HL-60 (cell line): ENCODE measurements around the gene DLX3.
A peak's percentile ranks its signal among the peaks of the same experiment; 100 is the strongest.

ENCODE experiments used
- DNase-seq, 2 experiments: peaks; one replicate each; pipeline ENCODE4 v3.0.0-alpha.2; 2010 to 2020; ENCODE audit warnings: low read depth in 1 of 2, low spot score in 1 of 2
- H3K27ac ChIP-seq: fragments of 250-450 bp; sonication (Bioruptor Pico); replicated peaks from 2 replicates; pipeline ENCODE4 v1.5.1; 2020; ENCODE audit warnings: mild to moderate bottlenecking, moderate library complexity
- H3K27me3 ChIP-seq: fragments of 250-450 bp; sonication (Bioruptor Pico); 2 replicates; pipeline ENCODE4 v1.5.1; 2021; ENCODE audit warnings: mild to moderate bottlenecking, moderate library complexity; ENCODE audit not compliant: insufficient read depth, poor library complexity, severe bottlenecking
- H3K4me3 ChIP-seq: replicated peaks from 2 replicates; pipeline ENCODE4 v1.5.1; 2011; ENCODE audit warnings: mild to moderate bottlenecking, control low read depth, low read length; ENCODE audit not compliant: insufficient read depth
- CTCF ChIP-seq: IDR thresholded peaks from one replicate; pipeline ENCODE4 v1.5.1; 2011; ENCODE audit warnings: low read length, control low read depth, inconsistent platforms; ENCODE audit not compliant: insufficient read depth
- GABPA ChIP-seq: IDR thresholded peaks from 2 replicates; pipeline ENCODE4 v1.6.1; 2012; ENCODE audit warnings: low read depth
- POLR2AphosphoS5 ChIP-seq: IDR thresholded peaks from 2 replicates; pipeline ENCODE4 v1.6.1; 2012; ENCODE audit warnings: low read depth
- REST ChIP-seq: IDR thresholded peaks from 2 replicates; pipeline ENCODE4 v1.6.1; 2012; ENCODE audit warnings: low read depth; ENCODE audit not compliant: insufficient replicate concordance
- SPI1 ChIP-seq: IDR thresholded peaks from 2 replicates; pipeline ENCODE4 v1.6.1; 2012; ENCODE audit warnings: low read depth, mild to moderate bottlenecking, borderline replicate concordance

Gene DLX3

GRCh38 chr17:49980703-49981197, 14.3 kb downstream of the DLX3 start:
- Histone ChIP-seq H3K27ac (no peak overlapping the region), H3K27me3 (peaks cover 7% of the 10 kb centered on the region), H3K4me3 (no peak overlapping the region)
- TF ChIP-seq SPI1, result no peak
- no peak for TF ChIP-seq POLR2AphosphoS5
- TF ChIP-seq GABPA, result no peak
- no peak for TF ChIP-seq REST
- TF ChIP-seq CTCF, result no peak
- no peak for DNase-seq

- H3K27me3 ChIP-seq, result peaks cover 10% of the 10 kb centered on the region
- TF ChIP-seq SPI1 (no peak), GABPA (no peak), POLR2AphosphoS5 (no peak), CTCF (no peak), REST (no peak)
- no peak overlapping the region for H3K4me3 ChIP-seq
- DNase-seq, result no peak
- H3K27ac ChIP-seq, result no peak overlapping the region
Measured at GRCh38 chr17:49979748-49980479, 15.1 kb downstream of the DLX3 start.

GRCh38 chr17:49978501-49978900, 16.5 kb downstream of the DLX3 start:
- Histone ChIP-seq H3K27me3 (peaks cover 22% of the 10 kb centered on the region), H3K4me3 (no peak overlapping the region), H3K27ac (no peak overlapping the region)
- DNase-seq, result peak in 1 of 2 experiments; percentile 43
- TF ChIP-seq POLR2AphosphoS5 (no peak), GABPA (no peak), SPI1 (peak; percentile 95), REST (no peak)
